SK-N-SH treated with all-trans-retinoic acid at 6 μM for 48 hours (cell line): Measurements from ENCODE around the gene MAML3.

Experiments used
- ATAC-seq: fragments of 200-7000 bp; cut with Tn5 transposase; 3 replicates; pipeline ENCODE4 v1.9.1; 2020; ENCODE audit warnings: mild to moderate bottlenecking, moderate library complexity
- ARNTL ChIP-seq: fragments of 450-650 bp; formaldehyde crosslinking; IDR thresholded peaks from 2 replicates; pipeline ENCODE4 v1.5.0; 2020; ENCODE audit warnings: low read depth, mild to moderate bottlenecking, moderate library complexity, borderline replicate concordance
- BACH2 ChIP-seq: fragments of 250-450 bp; sonication (Bioruptor Pico); IDR thresholded peaks from 2 replicates; pipeline ENCODE4 v1.9.0; 2021; ENCODE audit warnings: mild to moderate bottlenecking, borderline replicate concordance
- CSDC2 ChIP-seq: fragments of 250-450 bp; sonication (Bioruptor Pico); IDR thresholded peaks from 2 replicates; pipeline ENCODE4 v1.5.0; 2020; ENCODE audit warnings: mild to moderate bottlenecking, moderate library complexity
- CSRNP3 ChIP-seq: fragments of 250-450 bp; sonication (Bioruptor Pico); IDR thresholded peaks from 2 replicates; pipeline ENCODE4 v1.5.1; 2021; ENCODE audit warnings: mild to moderate bottlenecking, moderate library complexity
- ESRRG ChIP-seq: fragments of 250-450 bp; sonication (Bioruptor Pico); IDR thresholded peaks from 2 replicates; pipeline ENCODE4 v1.6.1; 2021; ENCODE audit warnings: mild to moderate bottlenecking
- ISL1 ChIP-seq: fragments of 250-450 bp; sonication (Bioruptor Pico); IDR thresholded peaks from 2 replicates; pipeline ENCODE4 v2.1.2; 2022; ENCODE audit warnings: mild to moderate bottlenecking, moderate library complexity
- OSR1 ChIP-seq: fragments of 250-450 bp; sonication (Bioruptor Pico); IDR thresholded peaks from 2 replicates; pipeline ENCODE4 v1.8.0; 2022; ENCODE audit warnings: moderate library complexity, mild to moderate bottlenecking, inconsistent platforms
- PATZ1 ChIP-seq: fragments of 250-450 bp; sonication (Bioruptor Pico); IDR thresholded peaks from 2 replicates; pipeline ENCODE4 v1.8.0; 2020; ENCODE audit warnings: mild to moderate bottlenecking, moderate library complexity, borderline replicate concordance
- POU6F1 ChIP-seq: fragments of 250-450 bp; sonication (Bioruptor Pico); IDR thresholded peaks from 2 replicates; pipeline ENCODE4 v1.8.0; 2021; ENCODE audit warnings: low read depth, mild to moderate bottlenecking, moderate library complexity, borderline replicate concordance
- PPARA ChIP-seq: fragments of 250-450 bp; sonication (Bioruptor Pico); IDR thresholded peaks from 2 replicates; pipeline ENCODE4 v1.5.0; 2020; ENCODE audit warnings: mild to moderate bottlenecking, borderline replicate concordance
- SNAI2 ChIP-seq: fragments of 250-450 bp; sonication (Bioruptor Pico); IDR thresholded peaks from 2 replicates; pipeline ENCODE4 v1.5.0; 2020; ENCODE audit warnings: mild to moderate bottlenecking, moderate library complexity
- TCF4 ChIP-seq: fragments of 250-450 bp; sonication (Bioruptor Pico); IDR thresholded peaks from 2 replicates; pipeline ENCODE4 v1.8.0; 2021; ENCODE audit warnings: mild to moderate bottlenecking, moderate library complexity, borderline replicate concordance
- TOX ChIP-seq: fragments of 250-450 bp; sonication (Bioruptor Pico); IDR thresholded peaks from 2 replicates; pipeline ENCODE4 v1.8.0; 2021; ENCODE audit warnings: mild to moderate bottlenecking, moderate library complexity, borderline replicate concordance
- TSHZ2 ChIP-seq: fragments of 250-450 bp; sonication (Bioruptor Pico); IDR thresholded peaks from 2 replicates; pipeline ENCODE4 v1.5.0; 2020; ENCODE audit warnings: mild to moderate bottlenecking, moderate library complexity
- ZC3H10 ChIP-seq: fragments of 250-450 bp; sonication (Bioruptor Pico); IDR thresholded peaks from 2 replicates; pipeline ENCODE4 v1.5.1; 2021; ENCODE audit warnings: mild to moderate bottlenecking, moderate library complexity
- ZFP3 ChIP-seq: fragments of 250-450 bp; sonication (Bioruptor Pico); IDR thresholded peaks from 2 replicates; pipeline ENCODE4 v1.5.0; 2020; ENCODE audit warnings: mild to moderate bottlenecking, moderate library complexity
- ZNF565 ChIP-seq: fragments of 450-650 bp; formaldehyde crosslinking; conservative IDR thresholded peaks from 2 replicates; pipeline ENCODE4 v1.5.0; 2020; ENCODE audit warnings: low read depth, mild to moderate bottlenecking, moderate library complexity
- ZNF70 ChIP-seq: fragments of 450-650 bp; formaldehyde crosslinking; IDR thresholded peaks from 2 replicates; pipeline ENCODE4 v1.5.0; 2020; ENCODE audit warnings: mild to moderate bottlenecking, moderate library complexity

The MAML3 gene

GRCh38 chr4:139899346-139899745, 254.6 kb downstream of the MAML3 start:
- no peak for TF ChIP-seq PATZ1 (CRISPR knock-in tag)
- TF ChIP-seq POU6F1 = no peak
- TF ChIP-seq TOX (CRISPR knock-in tag) = no peak
- ATAC-seq = no peak

GRCh38 chr4:139898293-139898692, 255.7 kb downstream of the MAML3 start:
- ATAC-seq = no peak
- TF ChIP-seq CSRNP3 (CRISPR knock-in tag) (no peak), TCF4 (CRISPR knock-in tag) (no peak)

GRCh38 chr4:139896091-139896604, 257.8 kb downstream of the MAML3 start:
- ATAC-seq = no peak
- no peak for TF ChIP-seq TOX (CRISPR knock-in tag)
- TF ChIP-seq ARNTL = no peak
- no peak for TF ChIP-seq POU6F1
- TF ChIP-seq CSDC2 (CRISPR knock-in tag) = no peak
- no peak for TF ChIP-seq ISL1
- no peak for TF ChIP-seq PATZ1 (CRISPR knock-in tag)
- no peak for TF ChIP-seq ZC3H10 (CRISPR knock-in tag)
- no peak for TF ChIP-seq ZFP3 (CRISPR knock-in tag)
- TF ChIP-seq PPARA (CRISPR knock-in tag) = no peak
- TF ChIP-seq OSR1 (CRISPR knock-in tag) = no peak
- no peak for TF ChIP-seq SNAI2 (CRISPR knock-in tag)
- TF ChIP-seq ESRRG (CRISPR knock-in tag) = no peak
- no peak for TF ChIP-seq BACH2
- no peak for TF ChIP-seq ZNF565 (CRISPR knock-in tag)
- TF ChIP-seq CSRNP3 (CRISPR knock-in tag) = no peak
- TF ChIP-seq ZNF70 (CRISPR knock-in tag) = no peak

GRCh38 chr4:139893801-139894200, 260.2 kb downstream of the MAML3 start:
- ATAC-seq = no peak
- no peak for TF ChIP-seq ZNF70 (CRISPR knock-in tag)
- TF ChIP-seq PATZ1 (CRISPR knock-in tag) = no peak
- no peak for TF ChIP-seq BACH2
- TF ChIP-seq TCF4 (CRISPR knock-in tag) = no peak
- TF ChIP-seq ISL1 = no peak
- no peak for TF ChIP-seq POU6F1
- no peak for TF ChIP-seq OSR1 (CRISPR knock-in tag)
- no peak for TF ChIP-seq ZC3H10 (CRISPR knock-in tag)
- no peak for TF ChIP-seq TSHZ2 (CRISPR knock-in tag)
